HFFc6 (cell line): Measurements from ENCODE around the gene IFNL1. TPM values are rescaled to one million over a fixed set of nuclear protein-coding genes. Genes with fewer than 3 reads are reported as not detected.
"Not testable (repeated sequence)": the region's sequence is repeated elsewhere in the genome, so short reads cannot be mapped to it uniquely, and the experiment has no call there.

Experiments
- DNase-seq: peaks from one replicate; pipeline ENCODE4 v3.0.0-alpha.2; 2018
- H3K27ac Mint-ChIP-seq: 2 replicates; pipeline ENCODE4 v1.8.0; 2020; ENCODE audit warnings: mild to moderate bottlenecking, mixed read lengths
- H3K27me3 Mint-ChIP-seq: 2 replicates; pipeline ENCODE4 v1.8.0; 2021; ENCODE audit warnings: mild to moderate bottlenecking, moderate library complexity, mixed read lengths; ENCODE audit not compliant: insufficient read depth
- H3K36me3 Mint-ChIP-seq: 2 replicates; pipeline ENCODE4 v1.8.0; 2021; ENCODE audit warnings: low read depth, mixed read lengths
- H3K4me1 Mint-ChIP-seq: 2 replicates; pipeline ENCODE4 v1.8.0; 2020; ENCODE audit warnings: low read depth, mixed read lengths
- H3K4me3 Mint-ChIP-seq: 2 replicates; pipeline ENCODE4 v1.8.0; 2020; ENCODE audit warnings: mild to moderate bottlenecking, moderate library complexity, mixed read lengths
- H3K9me3 Mint-ChIP-seq: 2 replicates; pipeline ENCODE4 v1.8.0; 2020; ENCODE audit warnings: mild to moderate bottlenecking, mixed read lengths
- total RNA-seq, 6 experiments: library from RNA; stranded (reverse); fragmentation: NEBNext Ultra II Directional; extraction: Animal tissue kit (Norgen Biotek cat#: 25700); gene quantifications; 2 replicates in 1 of 6; 3 replicates in 5 of 6; pipeline ENCODE4 v1.2.3, GENCODE V29; 2021
- TF ChIP-seq, protein P1 (sequence below): fragments of 200-600 bp; sonication (generic); IDR thresholded peaks from 2 replicates; pipeline ENCODE4 v1.5.0; 2021; ENCODE audit warnings: antibody characterized with exemption, mild to moderate bottlenecking

IFNL1 gene
- total RNA-seq, 6 experiments from 2014 or later, result not detected

DNA sequence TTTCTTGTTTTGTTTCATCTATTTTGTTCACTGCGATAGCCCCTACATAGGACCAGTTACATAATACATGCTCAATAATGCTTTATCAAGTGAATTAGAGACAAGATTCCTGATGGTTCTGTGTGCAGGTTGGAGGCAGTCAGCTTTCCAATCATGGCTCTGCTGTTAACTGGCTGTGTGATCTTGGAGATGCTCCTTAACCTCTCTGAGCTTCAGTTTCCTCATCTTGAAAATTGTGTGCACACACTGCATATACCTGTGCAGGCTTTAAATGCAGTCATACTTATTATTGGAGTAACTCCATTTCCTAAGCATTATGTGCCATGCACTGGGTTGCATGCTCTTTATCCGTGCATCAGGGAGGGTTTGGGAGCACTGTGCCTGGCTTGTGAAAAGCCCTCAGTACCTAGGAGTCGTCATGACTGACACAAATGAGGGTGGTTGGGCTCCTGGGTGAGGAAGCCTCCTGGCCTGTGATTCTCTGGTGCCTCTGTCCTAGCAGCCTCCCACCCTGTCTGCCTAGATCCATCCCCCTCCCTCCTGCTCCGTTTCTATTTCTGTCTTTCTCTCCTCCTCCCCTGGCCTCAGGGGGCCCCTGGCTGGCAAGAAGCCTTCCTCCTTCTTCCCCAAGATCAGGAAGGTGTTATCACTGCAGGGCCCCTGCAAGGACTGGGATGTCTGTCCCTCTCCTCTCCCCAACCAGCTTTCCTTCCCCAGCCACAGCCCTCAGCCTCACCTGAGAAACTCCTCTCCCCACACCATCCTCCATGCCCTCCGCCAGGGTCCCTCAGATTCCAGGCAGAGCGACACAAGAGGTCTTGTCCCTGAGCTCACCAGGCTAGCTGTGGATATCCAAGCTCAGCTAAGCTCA is 8.7 kb downstream of the IFNL1 start:
- Mint-ChIP-seq H3K27ac (no peak overlapping the region), H3K36me3 (no peaks in the 10 kb centered on the region), H3K27me3 (peaks cover 36% of the 10 kb centered on the region), H3K4me3 (no peak overlapping the region), H3K4me1 (no peaks in the 10 kb centered on the region), H3K9me3 (no peaks in the 10 kb centered on the region)
- TF ChIP-seq, protein P1, sequence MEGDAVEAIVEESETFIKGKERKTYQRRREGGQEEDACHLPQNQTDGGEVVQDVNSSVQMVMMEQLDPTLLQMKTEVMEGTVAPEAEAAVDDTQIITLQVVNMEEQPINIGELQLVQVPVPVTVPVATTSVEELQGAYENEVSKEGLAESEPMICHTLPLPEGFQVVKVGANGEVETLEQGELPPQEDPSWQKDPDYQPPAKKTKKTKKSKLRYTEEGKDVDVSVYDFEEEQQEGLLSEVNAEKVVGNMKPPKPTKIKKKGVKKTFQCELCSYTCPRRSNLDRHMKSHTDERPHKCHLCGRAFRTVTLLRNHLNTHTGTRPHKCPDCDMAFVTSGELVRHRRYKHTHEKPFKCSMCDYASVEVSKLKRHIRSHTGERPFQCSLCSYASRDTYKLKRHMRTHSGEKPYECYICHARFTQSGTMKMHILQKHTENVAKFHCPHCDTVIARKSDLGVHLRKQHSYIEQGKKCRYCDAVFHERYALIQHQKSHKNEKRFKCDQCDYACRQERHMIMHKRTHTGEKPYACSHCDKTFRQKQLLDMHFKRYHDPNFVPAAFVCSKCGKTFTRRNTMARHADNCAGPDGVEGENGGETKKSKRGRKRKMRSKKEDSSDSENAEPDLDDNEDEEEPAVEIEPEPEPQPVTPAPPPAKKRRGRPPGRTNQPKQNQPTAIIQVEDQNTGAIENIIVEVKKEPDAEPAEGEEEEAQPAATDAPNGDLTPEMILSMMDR, result no peak
- DNase-seq, result no peak

DNA sequence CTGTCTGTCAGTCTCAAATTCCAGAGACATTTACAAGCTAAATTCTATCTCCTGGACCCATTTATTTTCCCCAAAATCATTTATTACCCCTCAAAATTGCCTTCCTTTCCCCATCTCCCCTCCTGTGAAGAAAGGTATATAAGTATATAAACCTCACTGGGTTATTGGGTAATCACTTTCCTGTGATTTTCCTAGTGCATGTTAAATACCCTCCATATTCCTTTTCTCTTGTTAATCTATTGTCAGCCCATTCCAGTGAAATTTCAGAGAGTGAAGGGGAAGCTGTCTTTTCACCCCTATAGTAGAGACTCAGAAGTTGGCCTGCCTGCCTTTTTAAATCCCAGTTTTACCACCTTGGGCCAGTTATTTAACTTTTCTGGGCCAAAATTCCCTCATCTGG is 9.9 kb downstream of the IFNL1 start:
- H3K4me3 Mint-ChIP-seq, result no peak overlapping the region
- H3K27ac Mint-ChIP-seq, result no peak overlapping the region
- H3K9me3 Mint-ChIP-seq, result no peaks in the 10 kb centered on the region
- DNase-seq, result no peak
- no peaks in the 10 kb centered on the region for H3K4me1 Mint-ChIP-seq
- no peaks in the 10 kb centered on the region for H3K36me3 Mint-ChIP-seq
- TF ChIP-seq, protein P1, result no peak
- peaks cover 28% of the 10 kb centered on the region for H3K27me3 Mint-ChIP-seq

DNA sequence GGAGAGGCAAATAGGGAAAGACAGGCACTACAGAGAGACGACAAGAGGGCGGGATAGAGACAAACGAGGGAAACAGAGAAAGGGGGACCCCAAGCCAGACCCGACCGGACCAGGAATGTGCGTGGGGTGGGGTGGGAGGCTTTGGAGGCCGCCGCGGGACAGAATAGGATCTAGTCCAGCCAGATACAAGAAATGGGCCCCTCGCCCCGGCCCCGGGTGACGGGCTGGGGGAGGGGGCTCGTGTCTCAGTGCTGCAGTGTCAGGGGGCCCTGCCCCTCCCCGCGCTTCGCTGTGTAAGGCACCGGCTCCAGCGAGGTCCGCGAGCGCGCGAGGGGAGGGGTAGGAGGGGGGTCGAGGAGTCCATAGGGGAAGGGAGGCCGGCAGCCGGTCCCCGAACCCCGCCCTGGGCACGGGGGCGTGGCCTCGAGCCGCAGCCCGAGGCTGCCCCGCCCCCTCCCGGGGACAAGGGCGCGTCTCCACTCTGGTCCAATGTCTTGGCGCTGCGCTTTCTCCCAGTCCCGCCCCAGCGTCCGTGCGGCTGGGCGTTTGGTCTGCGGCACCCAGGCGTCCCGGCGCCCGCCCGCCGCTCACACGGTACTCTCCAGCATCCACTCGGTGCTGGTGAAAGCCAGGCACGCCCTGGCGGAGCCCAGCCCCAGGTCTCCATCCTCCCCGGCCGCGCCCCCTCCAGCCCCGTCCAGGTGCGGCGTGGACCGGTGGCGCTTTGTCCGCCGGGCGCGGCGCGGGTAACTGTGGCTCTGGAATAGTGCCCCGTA is 11.0 kb downstream of the IFNL1 start:
- DNase-seq, result no peak
- TF ChIP-seq, protein P1, result no peak

DNA sequence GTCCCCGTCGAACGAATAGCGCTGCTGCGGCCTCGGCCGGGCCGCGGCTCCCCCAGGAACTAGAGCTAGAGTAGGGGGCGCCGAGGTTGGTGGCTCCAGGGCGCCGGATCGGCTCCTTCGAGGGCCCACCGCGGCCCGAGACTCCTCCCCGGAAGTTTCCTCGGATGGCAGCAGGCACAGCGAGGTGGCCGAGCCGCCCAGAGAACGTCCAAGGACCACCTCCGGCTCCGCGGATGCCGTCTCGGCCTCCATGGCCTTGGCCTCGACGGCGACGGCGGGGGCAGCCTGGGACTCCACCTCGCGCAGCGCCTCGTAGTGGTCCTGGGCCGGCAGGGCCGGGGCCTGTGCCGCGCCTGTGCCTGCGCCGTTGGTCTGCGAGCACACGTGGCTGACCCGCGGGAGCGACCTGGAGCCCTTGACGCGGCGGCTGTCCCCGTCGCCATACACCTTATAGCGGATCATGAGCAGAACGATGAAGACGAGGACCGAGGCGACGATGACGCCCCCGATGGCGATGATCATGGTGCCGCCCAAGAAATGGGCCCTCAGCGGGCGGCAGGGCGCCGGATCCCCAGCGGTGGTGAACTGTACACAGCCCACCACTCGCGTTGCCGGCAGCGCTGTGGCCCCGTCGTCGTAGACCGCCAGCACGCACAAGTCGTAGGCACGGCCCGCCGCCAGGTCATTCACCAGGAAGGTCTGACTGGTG is 11.8 kb downstream of the IFNL1 start:
- no peak for DNase-seq
- no peak overlapping the region for H3K4me3 Mint-ChIP-seq
- no peaks in the 10 kb centered on the region for H3K9me3 Mint-ChIP-seq
- no peak overlapping the region for H3K27ac Mint-ChIP-seq
- H3K27me3 Mint-ChIP-seq, result peaks cover 23% of the 10 kb centered on the region
- no peaks in the 10 kb centered on the region for H3K4me1 Mint-ChIP-seq
- TF ChIP-seq, protein P1, result no peak
- no peaks in the 10 kb centered on the region for H3K36me3 Mint-ChIP-seq

More for the DNA sequence above, 11.0 kb downstream of the IFNL1 start:
- Mint-ChIP-seq H3K27ac (no peak overlapping the region), H3K36me3 (no peaks in the 10 kb centered on the region), H3K27me3 (peaks cover 24% of the 10 kb centered on the region), H3K9me3 (no peaks in the 10 kb centered on the region), H3K4me1 (no peaks in the 10 kb centered on the region), H3K4me3 (no peak overlapping the region)

DNA sequence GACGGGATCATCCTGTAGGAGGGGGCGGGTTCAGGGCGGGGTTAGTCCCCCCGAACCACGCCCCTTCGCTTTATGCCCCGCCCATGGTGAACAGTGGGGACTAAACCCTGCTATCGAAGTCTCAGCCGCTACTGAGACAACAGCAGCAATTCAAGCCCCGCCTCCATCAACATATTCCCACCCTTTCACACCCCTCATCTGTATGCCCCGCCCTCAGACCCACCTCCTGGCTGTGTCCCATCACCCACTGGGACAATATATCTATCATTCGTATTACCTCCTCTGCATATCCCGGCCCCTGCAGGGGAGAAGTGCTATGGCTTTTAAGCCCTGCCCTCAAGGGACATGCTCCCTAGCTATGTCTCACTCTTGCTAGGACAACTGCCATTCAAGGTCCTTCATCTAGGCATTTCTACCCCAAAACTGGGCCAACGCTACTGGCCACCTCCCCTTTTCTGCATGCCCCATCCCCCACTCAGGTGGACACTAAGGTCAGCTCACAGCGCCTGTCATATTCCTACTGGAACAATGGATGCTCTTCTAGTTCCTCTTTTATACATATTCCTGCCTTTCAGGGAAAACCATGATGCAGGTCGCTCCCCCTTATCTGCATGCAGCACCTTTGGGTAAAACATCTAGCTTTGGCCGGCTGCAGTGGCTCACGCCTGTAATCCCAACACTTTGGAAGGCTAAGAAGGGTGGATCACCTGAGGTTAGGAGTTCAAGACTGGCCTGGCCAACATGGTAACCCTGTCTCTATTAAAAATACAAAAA is 12.5 kb downstream of the IFNL1 start:
- Mint-ChIP-seq H3K36me3 (no peaks in the 10 kb centered on the region), H3K27me3 (peaks cover 23% of the 10 kb centered on the region), H3K4me1 (no peaks in the 10 kb centered on the region), H3K4me3 (no peak overlapping the region), H3K27ac (no peak overlapping the region), H3K9me3 (no peaks in the 10 kb centered on the region)
- no peak for DNase-seq
- TF ChIP-seq, protein P1, result no peak

DNA sequence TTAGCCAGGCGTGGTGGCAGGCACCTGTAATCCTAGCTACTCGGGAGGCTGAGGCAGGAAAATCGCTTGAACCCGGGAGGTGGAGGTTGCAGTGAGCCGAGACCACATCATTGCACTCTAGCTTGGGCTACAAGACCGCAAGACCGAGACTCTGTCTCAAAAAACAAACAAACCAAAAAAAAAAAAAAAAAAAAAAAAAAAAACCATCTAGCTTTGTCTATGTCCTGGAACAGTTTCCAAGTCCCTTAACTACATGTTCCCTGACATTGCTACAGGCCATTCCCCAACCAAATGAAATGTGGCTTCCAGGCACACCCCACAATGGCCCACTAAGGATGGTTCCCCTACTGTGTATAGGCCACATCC is 13.1 kb downstream of the IFNL1 start:
- H3K9me3 Mint-ChIP-seq, H3K4me1 Mint-ChIP-seq, DNase-seq, H3K27ac Mint-ChIP-seq, H3K4me3 Mint-ChIP-seq, H3K36me3 Mint-ChIP-seq: not testable (repeated sequence)
- H3K27me3 Mint-ChIP-seq, result peaks cover 23% of the 10 kb centered on the region
